HG03354 (cell line): ENCODE data around the gene STRADA.

Experiments
- ATAC-seq: cut with Tn5 transposase; IDR thresholded peaks from one replicate; pipeline ENCODE4 v1.9.1; 2021; ENCODE audit warnings: mild to moderate bottlenecking; ENCODE audit not compliant: unreplicated experiment, poor library complexity, severe bottlenecking

Gene STRADA

DNA sequence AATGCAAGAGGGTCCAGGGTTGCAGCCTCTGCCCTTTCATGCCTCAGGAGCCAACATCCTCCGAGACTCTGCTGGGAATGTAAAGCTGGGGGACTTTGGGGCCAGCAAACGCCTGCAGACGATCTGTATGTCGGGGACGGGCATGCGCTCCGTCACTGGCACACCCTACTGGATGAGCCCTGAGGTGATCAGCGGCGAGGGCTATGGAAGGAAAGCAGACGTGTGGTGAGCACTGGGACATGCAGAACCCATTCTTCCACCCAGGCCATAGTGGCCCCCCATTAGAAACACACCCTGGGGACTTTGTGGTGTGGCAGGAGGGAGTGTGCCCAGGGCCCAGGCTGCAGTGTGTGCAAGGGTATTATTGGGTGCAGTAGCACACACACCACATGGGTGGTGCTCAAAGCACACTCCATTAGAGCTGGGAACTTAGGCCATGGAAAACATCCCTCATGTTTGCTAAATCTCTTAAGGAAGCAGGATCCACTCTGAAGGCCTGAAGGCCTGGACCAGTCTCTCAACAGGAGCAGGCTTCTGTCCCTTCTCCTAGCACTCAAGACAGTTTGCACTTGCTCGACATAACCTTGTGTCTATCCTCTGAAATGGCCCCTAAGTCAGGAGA, 49.3 kb downstream of the STRADA start:
- no peak for ATAC-seq

DNA sequence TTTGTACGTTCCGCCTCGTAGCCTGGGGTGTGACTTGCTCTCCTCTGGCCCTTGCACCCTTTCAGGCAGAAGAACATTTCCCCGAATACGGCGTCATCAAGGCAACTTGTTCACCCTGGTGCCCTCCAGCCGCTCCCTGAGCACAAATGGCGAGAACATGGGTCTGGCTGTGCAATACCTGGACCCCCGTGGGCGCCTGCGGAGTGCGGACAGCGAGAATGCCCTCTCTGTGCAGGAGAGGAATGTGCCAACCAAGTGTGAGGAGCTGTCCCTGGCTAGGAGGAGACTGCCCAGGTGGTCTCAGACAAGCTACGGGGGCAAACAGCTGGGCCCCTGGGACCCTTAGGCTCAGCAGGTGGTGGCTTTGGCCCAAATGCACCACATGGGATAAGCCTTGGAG, 52.1 kb downstream of the STRADA start:
- ATAC-seq: no peak

GRCh38 chr17:63688396-63689020, 53.1 kb downstream of the STRADA start:
- no peak for ATAC-seq

GRCh38 chr17:63686138-63686685, 55.4 kb downstream of the STRADA start:
- ATAC-seq: no peak

- no peak for ATAC-seq
These were observed 56.0 kb downstream of the STRADA start for GRCh38 chr17:63685578-63685977.

DNA sequence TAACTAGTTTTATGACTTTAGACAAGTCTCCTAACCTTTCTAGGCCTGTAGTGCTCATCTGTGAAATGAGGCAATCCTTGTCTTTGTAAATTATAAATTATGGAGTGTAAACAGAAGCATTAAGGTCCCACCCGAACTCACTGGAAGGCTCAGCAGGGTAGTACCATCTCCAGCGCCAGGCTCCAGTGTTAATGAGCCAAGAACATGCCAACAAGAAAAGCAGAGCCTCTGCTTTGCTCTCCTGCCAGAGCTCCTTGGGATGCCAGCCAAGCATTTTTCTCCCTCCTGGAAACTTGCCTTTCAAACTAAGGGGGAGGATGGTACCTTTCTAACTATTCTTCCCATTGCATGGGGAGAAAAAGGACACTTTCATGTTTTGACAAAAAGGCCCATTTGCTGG, 56.6 kb downstream of the STRADA start:
- no peak for ATAC-seq

DNA sequence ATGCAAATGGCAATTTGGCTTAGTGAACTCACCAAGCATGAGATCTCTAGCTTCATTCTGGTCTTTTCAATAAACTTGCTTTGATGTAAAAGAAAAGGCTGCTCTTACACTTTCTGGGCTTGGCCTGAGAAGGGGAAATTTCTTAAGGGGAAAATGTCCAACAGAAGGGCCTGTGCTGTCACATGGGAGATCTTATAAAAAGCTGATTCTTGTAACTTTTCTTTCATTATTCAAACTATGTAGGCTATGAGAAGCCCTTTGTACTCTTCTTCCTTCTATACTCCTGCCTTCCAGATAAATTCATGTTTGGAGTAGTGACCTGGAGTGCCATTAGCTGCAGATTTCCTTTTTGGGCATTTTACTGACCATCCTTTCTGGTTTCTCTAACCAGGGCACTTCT, 58.6 kb downstream of the STRADA start:
- ATAC-seq: no peak

- no peak for ATAC-seq
These were observed 59.2 kb downstream of the STRADA start for GRCh38 chr17:63682441-63682840.

- ATAC-seq: no peak
These were observed 60.1 kb downstream of the STRADA start for GRCh38 chr17:63681530-63681929.

DNA sequence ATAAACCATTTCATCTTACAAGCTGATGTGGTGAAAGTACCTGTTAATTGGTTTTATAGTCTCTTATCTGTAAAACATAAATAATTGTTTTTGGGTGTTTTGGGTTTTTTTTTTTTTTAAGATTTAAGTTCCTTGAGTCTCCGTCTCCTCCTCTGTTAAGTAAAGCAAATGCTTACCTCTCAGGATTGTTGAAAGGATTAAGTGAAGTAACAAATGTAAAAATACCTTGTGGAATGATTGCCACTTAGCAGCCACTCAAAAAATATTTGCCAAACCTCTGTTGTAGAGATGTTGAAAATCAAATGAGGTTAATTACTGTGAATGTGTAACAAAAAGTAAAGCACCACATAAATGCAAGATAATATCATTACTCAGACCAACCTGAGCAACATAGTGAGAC, 60.9 kb downstream of the STRADA start:
- ATAC-seq: no peak

DNA sequence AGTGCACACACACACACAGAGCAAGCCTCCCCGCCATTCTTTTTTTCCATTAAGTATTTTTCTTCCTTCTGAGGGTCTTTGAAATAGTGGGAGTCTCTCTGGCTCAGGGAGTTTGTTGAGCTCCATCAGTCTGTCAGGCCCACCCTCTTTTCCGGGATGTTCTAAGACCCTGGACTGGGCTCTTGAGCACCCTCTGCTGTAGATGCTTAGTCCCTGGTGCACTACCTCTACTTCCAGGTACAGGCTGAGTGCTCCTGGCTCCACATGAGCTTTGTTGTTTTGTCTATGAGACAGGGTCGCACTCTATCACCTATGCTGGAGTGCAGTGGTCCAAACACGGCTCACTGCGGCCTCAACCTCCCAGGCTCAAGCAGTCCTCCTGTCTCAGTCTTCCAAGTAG, 62.4 kb downstream of the STRADA start:
- ATAC-seq: no peak

DNA sequence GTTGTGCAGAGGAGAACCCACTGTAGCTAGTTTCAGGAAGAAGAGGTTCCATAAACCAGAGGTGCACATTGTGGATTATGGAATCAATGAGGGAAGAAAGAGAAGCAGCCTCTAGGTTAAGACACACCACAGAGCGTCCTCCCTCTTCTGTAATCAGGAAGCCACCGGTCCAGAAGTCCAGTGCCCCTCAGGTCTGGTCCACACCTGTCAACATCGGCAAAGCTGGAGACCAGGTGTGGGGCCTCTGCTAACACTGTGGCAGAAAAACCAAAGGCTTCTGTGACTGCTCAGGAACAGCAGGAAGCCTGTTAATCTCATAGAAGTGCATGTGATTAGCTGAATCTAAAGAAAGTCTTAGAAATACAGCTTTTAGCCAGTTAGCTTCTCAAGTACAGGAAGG, 65.0 kb downstream of the STRADA start:
- ATAC-seq: no peak

- no peak for ATAC-seq
These were observed 65.7 kb downstream of the STRADA start for GRCh38 chr17:63675607-63676546.

- ATAC-seq: no peak
These were observed 66.4 kb downstream of the STRADA start for GRCh38 chr17:63675231-63675606.

GRCh38 chr17:63672856-63673255, 68.7 kb downstream of the STRADA start:
- no peak for ATAC-seq

- ATAC-seq: no peak
These were observed 75.9 kb downstream of the STRADA start for GRCh38 chr17:63665527-63666214.

- ATAC-seq: no peak
These were observed 81.7 kb downstream of the STRADA start for GRCh38 chr17:63659850-63660249.

DNA sequence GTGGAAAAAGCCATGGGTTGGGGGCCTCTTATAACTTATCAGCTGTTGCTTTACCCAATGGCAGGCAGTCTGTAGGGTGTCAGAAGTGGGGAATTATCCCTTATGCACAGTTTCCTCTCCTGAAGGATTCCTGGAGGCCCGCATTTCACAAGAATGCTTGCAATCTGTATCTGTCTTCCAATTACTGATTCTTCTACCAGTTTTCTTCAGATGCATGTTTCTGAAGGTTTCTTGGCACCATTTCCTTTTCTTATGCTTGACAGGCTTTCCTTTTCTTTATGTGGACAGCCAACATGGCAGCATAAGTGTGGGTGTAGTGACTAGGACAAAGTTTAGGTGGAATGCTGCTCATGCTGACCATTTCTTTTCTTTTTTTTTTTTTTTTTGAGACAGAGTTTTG, 83.2 kb downstream of the STRADA start:
- no peak for ATAC-seq

DNA sequence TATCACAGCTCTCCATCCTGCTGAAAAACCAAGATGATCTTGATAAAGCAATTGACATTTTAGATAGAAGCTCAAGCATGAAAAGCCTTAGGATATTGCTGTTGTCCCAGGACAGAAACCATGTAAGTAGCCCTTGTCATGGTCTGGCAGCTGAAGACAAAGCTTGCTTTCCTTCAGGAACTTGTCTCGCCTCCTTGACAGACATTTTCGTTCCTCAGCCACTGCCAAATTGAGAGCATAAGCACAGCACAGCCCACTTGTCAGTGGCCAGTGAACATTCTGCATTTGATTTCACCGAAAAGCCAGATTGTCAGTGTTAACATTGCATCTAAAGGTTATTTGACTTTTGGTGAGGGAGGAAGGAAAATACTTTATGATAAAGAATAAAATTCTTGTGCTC, 83.8 kb downstream of the STRADA start:
- no peak for ATAC-seq

DNA sequence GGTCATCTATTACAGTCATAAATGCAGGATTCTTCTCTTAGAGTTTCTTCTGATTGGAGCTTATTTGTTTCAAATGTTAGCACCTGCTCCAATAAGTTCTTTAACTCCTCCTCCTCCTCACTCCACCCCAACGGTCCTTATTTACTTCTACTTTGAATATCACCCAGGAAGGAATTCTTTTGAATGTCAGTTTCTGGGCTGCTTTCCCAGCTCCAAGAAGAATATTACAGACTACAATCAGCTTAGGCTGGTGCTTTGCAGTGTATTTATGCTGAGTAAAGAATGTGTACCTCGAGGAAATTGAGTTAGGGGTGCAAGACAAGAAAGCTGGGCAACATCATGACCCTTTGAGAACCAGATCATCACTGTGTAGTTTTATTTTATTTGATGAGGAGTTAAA, 88.5 kb downstream of the STRADA start:
- ATAC-seq: no peak
